ENCODE results near the gene CTF1.

Gene CTF1

DNA sequence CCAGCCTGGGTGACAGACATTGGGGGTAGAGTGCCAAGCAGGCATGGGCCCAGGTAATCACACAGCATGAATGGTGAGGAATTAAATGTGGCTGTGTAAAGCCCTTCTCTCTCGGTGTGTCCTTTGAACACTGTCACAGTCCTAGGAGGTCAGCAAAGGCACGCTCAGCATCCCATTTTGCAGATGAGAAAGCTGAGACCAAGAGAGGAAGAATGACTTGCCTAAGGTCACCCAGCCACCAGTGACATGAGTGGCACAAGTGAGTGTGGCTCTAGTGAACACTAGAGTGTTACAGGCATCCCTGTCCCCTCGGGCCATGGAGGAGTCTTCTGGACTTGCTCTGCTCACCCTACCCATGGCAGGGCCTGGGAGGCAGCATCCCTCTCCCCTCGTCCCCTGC, 10.7 kb downstream of the CTF1 start:
- DNase-seq (ENCODE audit: low read depth in 3 of 3): no peak

DNA sequence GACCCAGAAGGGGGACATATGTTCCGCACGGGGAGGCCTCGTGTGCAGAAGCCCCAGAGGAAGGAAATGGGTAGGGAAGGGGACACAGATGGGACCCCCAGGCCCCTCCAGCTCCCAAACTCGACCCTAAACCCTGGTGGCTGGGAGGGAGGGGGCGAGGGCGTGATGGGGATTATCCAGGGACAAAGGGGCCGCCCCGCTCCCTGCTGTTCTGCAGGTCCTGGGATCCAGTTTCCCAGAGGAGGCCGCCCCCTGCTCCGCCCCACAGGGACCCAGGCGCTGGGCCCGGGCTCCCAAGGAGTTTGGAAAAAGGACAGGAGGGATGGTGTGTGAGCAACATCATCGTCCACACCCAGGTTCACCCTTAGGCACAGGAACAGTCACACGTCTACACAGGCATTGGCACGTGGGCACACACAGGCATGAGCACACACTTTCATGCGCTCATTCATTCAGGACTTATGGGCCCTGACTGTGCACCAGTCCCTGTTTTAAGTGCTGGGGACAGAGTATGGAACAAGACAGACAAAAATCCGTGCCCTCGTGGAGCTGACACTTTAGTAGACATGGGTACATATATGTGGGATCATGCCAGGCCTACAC, 14.1 kb downstream of the CTF1 start:
- no peak for DNase-seq (ENCODE audit: low read depth in 3 of 3)

DNA sequence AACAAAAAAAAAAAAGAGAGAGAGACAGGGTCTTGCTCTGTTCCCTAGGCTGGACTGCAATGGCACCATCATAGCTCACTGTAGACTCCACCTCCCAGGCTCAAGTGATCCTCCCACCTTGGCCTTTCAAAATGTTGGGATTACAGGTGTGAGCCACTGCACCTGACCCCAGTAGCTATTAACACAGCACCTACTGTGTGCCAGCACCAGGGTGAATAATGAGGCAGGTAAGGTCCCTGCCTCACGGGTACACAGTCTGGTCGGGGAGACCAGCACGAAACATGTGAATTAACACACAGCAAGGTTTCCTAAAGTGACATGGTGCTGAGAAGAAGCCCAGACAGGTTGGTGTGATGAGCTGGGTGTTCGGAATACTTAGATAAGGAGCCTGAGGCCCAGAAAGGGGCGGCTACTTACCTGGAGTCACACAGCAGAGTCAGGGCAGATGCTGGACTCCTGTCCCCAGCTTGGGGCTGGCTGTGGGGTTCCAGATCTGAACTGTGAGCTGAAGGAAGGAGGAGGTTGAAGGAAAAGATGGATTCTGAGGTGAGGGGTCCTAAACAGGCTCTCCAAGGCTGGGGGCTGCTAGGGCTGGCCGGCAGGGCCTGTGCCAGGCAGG, 16.5 kb downstream of the CTF1 start:
- DNase-seq (ENCODE audit: low read depth in 3 of 3): no peak

DNA sequence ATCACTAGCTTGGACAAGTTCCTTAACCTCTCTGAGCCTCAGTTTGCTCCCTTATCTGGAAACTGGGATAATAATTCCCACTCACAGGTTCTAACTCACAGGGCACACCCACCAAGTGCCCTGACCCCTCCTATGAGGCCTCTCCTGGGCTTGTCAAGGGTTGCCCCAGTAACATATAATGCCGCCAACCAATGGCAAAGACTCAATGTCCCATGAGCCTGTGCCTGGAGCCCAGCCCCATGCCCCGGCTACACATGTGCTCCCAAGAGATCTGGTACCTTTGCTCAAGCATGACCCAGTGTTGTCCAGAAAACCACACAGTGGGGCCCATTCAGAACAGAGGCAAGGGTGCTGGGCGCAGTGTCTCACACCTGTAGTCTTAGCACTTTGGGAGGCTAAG, 18.4 kb downstream of the CTF1 start:
- no peak for DNase-seq (ENCODE audit: low read depth in 3 of 3)

DNA sequence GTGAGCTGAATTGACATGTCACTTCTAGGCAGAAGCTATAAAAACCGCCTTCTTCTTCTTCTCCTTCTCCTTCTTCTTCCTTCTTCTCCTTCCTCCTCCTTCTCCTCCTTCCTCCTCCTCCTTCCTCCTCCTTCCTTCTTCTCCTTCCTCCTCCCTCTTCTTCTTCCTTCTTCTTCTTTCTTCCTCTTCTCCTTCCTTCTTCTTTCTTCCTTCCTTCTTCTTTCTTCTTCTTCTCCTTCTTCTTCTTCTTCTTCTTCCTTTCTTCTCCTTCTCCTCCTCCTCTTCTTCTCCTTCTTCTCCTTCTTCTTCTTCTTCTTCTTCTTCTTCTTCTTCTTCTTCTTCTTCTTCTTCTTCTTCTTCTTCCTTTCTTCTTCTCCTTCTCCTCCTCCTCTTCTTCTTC, 22.2 kb downstream of the CTF1 start:
- DNase-seq (ENCODE audit: low read depth in 3 of 3): no peak

DNA sequence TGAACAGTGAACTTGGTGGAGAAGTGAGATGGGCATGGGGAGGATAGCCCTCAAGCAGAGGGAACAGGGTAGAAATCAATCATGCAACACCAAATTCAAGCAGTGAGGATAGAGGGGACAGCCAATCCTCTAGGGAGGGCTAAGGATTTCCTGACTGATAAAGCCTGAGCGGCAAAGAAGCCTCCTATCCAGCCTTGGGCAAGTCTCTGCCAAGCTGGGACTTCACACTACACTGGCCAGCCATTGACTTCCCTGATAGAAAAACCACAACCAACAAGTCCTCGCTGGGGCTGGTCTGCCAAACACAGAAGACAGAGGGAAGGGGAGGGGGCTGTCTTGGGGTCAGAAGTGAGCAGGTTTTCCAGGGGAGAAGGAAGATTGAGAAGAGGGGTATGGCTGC, 24.5 kb downstream of the CTF1 start:
- DNase-seq (ENCODE audit: low read depth in 3 of 3): no peak

DNA sequence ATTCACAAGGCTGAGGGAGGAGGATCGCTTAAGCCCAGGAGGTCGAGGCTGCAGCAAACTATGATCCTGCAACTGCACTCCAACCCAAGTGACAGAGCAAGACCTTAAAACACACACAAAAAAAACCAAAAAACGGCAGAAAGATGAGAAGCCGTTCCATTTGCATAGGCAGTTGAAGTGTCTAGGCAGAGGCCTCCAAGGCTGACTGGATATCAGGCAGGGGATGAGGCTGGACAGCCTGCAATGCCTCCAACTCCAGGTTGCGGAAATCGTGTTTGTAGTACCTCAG, 25.0 kb downstream of the CTF1 start:
- DNase-seq (ENCODE audit: low read depth in 3 of 3): no peak

DNA sequence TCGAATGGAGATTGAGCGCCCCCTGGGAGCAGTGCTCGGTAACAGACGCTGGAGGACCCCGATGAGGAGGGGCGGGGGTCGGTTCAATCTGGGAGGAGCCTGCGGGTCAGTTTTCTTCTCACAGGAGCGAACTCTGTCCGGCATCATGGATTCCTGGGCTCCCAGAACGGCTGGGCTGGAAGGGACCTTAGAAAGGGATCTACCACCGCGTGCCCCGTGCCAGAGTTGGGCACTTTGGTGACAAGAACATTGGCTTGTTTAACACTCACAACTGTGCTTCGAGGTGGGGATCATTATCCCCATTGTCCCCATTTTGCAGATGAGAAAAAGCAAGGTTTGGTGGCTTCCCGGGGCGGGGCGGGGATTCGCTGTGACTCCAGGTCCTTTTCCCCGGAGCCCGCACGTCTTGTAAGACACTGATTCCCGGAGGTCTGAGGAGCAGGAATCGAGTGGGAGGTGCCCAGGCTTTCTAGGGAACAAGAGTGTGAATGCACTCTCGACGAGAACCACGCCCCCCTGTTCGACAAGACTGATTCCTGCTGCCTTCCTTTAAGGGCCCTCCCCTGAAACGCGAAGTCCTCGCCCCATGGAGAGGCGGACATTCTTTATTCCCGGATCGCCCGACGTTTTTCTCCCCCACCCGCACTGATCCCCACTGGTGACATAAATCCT, 25.5 kb downstream of the CTF1 start:
- peak; percentile 74 to 89 (median 76) for DNase-seq (ENCODE audit: low read depth in 3 of 3)

DNA sequence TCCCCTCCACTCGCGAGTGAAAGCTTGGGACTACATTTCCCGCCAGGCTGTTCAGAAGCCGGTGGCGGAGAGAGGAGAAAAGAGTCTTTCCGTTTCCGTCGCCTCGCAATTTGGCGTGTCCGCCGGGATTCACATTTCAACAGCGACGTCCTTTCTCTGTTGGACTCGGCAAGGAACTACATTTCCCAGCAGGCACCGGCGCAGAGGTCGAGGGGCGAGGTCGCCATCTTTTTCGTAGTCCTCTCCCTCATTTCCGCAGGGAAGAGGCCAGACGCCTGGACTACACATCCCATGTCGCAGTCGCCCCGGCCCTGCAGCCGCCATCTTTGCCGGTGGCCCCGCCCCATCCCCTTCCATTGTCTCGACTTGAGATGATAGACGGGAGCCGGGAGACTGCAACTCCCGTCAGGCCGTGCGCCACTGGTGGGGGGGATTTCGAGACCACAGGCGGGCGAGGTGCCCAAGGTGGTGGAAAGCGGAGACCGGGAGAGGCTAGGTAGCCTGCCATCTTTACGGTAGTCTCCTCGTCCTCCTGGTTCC, 26.1 kb downstream of the CTF1 start:
- DNase-seq (ENCODE audit: low read depth in 3 of 3): peak; percentile 98 to 100 (median 99)

DNA sequence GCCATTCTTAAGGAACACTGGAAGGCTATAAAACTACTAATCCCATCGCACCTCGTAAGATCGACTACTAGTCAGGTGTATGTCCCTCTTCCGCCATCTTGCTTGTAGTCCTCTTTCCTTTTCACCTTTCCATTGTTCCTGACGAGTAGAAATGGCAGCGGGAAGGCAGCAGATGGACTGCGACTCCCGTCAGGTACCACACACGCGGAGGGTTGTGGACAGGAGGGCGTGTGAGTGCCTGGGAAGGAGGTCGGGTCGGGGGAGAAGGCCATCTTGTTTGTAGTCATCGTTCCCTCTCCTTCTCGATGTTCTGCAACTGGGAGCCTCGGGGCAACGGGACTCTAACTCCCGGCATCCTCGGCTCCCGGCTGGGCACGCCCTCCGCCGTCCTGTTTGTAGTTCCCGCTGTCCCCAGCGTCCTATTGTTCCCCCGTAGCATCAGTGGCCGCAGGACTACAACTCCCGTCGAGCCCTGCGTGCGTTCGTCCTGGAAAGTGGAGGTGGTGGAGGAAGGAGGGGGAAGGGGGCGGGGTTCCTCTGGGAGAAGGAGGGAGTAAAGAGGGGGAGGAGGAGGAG, 26.6 kb downstream of the CTF1 start:
- DNase-seq (ENCODE audit: low read depth in 3 of 3): peak; percentile 93 to 95 (median 95)

DNA sequence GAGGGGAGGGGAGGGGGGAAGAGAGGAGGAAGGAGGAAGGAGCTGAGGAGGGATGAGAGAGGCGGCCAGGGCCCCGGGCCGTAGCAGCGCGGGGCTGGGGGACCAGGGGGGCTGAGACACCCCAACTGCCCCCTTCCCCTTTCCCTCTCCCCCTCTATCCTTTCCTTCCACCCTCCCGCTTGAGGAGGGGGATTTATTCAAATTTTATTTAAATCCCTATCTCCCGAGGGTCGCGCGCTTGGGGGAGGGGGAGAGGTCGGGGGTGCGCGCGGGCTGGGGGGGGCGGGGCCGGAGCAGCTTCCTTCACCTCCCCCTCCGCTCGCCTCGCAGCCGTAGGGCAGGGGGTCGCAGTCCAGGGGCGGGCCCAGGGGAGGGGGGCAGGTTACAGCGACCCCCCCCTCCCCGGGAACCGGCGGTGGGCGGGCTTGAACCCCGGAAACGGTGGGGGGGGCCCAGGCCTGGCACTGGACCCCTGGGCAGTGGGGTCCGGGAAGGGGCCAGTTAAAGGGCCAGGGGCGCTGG, 27.2 kb downstream of the CTF1 start, which contains the start of gene FBXL19:
FBXL19 (plus strand) TSS at position 19 of the 522 bp plus-strand sequence. CDS start 2,183 bp downstream, outside the sequence.
- DNase-seq (ENCODE audit: low read depth in 3 of 3): no peak

DNA sequence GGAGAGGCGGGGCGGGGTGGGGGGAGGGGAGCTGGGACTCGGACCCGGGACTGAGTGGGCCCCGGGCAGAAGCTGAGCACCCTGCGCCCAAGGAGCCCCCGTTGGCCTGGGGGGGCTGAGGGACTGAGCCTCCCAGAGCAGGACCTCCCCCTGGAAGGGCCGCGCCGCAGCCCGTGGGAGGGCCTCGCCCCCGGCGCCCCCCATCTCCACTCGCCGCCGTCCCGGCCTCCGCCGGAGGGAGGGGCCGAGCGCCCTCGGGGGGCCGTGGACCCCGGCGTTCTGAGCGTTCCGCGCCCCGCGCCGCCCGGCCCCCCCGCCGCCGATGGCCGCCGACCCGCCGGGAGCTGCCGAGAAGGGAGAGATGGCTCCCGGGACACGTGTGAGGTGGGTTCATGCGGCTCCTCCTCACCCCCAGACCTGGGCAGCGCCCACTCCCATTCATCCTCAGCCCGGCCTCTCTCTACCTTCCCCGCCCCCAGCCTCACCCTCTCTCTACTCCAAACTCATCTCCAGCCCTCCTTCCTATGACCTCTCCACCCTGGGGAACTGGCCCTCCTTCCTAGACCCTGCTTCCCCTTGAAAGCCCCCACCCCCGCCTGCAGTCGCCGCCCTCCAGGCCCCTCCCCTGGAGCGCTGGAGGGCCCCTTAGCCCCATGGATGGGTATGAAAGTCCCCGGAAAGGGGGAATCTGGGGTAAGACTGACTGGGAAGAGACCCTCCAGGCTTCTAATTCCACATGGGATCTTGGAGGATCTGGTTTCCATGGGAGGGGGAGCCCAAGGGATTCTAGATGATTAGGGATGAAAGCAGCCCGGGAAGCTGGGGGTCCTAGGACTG, 27.9 kb downstream of the CTF1 start:
- DNase-seq (ENCODE audit: low read depth in 3 of 3): no peak

DNA sequence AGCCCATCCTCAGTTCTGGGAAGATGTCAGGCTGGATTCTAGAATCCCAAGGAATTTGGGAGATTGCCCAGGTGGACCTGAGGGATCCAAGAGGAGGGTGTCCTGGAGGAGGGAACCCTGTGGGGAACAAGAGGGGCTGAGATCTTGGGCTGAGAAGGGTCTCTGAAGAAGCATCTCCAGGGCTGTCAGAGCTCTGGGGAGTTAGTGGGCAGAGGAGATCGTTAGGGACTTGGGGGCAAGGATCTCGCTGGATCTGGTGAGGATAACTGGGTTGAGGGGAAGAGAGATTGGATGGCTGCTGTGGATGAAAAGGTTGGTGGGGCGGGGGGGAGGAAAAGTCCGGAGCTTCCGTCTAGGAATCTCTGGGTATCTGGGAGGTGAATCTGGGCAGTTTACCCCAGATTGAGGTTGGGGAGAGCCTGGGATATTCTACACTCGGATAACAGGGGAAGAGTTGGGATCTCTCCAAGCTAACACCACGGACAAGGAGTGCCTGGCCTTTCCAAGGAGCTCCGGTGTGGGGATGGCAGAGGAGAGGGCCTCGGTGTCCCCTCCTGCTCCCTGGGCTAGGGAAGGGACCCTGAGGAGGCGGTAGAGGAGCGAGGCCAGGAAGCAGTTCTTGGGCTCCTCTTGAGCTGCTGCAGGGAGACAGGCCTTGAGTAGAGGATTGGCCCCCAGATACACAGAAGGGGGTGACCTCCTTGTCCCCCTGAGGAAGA, 28.7 kb downstream of the CTF1 start:
- no peak for DNase-seq (ENCODE audit: low read depth in 3 of 3)

DNA sequence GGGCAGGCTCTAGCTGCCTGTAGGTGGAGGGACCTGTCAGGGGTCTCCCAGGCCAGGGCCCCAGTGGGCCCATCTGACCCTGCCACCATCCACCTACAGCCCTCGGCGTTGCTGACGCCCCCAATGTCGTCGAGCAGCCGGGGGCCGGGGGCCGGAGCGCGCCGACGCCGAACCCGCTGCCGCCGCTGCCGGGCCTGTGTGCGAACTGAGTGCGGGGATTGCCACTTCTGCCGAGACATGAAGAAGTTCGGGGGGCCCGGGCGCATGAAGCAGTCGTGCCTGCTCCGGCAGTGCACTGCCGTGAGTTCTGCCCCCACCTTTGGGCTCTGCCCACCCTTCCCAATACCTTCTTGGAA, 29.2 kb downstream of the CTF1 start:
- DNase-seq (ENCODE audit: low read depth in 3 of 3): no peak

DNA sequence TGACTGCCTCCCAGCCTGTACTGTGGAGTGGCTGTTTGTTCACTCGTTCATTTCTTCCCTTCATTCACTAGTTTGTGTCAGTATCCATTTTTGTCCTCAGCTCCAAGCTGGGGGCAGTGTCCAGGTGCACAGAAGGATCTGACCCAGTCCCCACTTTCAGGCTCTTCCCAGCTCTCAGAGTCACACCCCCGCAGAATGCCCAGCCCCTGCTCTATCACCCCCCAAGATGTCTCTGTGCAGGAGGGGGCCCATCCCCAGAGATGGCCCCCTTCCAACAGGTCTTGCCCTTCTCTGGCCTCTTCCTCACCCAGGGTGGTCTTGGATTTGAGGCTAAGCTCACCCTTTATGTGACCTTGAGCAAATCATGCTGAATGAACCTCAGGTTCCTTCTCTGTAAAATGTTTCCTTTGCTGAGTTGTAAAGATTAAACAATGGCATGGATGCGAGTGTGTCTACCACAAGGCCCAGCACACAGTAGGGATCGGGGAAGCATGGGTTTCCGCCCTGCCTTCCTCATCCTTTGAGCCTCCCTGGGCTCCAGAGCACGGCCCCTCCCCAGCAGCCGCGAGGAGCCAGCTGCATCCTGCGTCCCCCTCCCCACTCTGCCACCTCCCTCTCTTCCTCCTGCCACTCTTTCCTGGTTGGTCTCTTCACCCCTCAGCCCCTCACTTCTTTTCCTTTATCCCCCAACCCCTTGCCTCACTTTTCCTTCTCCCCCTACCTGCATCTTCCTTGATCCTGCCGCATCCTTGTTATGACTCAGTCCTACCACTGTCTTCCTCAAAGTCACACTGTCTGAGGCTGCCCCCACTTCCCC, 29.8 kb downstream of the CTF1 start:
- no peak for DNase-seq (ENCODE audit: low read depth in 3 of 3)

DNA sequence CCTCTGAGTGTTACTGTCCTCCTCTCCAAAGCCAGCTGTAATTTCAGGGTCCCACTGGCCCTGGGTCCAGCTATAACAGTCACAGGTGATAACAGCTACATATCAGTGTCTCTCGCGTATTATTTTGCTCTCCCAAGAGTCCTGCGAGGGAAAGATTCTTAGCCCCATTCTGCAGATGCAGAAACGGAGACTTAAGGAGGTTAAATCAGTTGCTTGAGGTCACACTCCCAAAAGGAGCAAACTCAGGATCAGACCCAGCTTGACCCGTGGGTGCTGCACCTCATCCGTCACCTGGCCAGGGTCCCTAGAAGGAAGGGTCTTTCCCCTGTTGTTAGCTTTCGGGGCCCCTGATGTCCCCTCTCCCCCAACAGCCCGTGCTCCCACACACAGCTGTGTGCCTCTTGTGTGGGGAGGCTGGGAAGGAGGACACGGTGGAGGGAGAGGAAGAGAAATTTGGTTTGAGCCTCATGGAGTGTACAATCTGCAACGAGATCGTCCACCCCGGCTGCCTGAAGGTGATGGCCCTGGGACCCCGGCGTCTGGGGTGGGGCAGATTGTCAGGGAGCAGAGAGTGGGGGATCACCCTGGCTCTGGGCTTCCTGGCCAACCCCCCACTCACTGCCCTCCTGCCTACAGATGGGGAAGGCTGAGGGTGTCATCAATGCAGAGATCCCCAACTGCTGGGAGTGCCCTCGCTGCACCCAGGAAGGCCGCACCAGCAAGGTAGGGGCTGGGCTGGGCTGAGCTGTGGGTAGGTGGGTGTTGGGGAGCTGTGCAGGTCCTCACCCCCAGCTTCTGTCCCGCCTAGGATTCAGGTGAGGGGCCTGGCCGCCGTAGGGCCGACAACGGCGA, 30.7 kb downstream of the CTF1 start:
- DNase-seq (ENCODE audit: low read depth in 3 of 3): no peak

DNA sequence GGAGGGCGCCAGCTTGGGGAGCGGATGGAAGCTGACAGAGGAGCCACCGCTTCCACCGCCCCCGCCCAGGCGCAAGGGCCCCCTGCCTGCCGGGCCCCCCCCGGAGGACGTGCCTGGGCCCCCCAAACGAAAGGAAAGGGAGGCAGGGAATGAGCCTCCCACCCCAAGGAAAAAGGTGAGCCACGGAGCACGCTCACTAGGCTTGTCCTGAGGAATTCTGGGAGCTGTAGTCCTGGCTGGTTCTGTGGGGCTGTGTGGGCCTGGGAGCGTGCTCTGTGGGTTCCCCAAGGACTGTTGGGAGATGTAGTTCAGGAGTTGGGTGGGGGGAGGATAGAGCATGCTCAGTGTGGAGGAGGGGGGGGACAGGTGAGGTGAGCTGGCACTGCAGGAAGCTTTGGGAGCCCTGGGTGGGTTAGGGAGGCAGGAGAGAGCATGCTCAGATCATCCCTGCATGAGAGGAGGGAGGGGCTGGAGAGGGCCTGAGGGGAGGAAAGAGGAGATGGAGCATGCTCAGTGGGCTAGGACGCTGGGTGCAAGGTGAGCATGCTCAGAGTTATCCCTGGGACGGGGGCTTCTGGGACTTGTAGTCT, 31.5 kb downstream of the CTF1 start:
- DNase-seq (ENCODE audit: low read depth in 3 of 3): no peak

DNA sequence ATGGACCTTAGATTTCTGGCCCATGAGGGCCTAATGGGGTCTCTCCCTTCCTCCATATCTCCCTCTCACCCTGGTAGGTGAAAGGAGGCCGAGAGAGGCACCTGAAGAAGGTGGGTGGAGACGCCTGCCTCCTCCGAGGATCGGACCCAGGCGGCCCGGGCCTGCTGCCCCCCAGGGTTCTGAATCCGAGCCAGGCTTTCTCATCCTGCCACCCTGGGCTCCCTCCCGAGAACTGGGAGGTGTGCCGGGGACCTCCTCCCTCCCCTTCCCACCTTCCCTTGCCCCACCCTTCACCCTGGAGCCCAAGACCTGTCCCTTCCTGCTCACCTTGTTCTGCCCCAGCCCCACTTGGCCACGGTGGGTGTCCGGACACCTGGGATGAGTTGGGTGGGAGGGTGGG, 32.0 kb downstream of the CTF1 start:
- no peak for DNase-seq (ENCODE audit: low read depth in 3 of 3)

DNA sequence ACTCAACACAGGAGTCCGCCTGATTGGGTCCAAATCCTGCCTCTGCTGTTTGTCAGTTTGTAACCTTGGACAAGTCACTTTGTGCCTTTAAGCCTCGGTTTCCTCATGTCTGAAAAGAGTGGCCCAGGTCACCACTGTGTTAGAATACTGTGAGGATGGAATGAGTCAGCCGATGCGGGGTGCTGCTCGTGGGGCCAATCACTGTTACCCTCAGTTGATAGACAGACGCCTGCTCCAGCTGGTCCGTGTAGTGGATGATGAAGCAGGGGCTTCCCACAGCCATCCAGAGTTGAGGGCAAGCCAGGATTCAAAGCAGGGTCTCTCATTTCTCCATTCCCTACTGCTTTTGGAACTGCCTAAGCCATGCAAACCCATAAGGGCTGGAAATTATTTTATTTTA, 32.8 kb downstream of the CTF1 start:
- no peak for DNase-seq (ENCODE audit: low read depth in 3 of 3)

Measured in stimulated activated CD4-positive, alpha-beta T cell treated with anti-CD3 and anti-CD28 coated beads, TNF-alpha, amount 100 ng/mL, for 48 hours (primary cell).